IPS DF 19.7 (cell line): ENCODE measurements around the gene IL6R.
"Not testable (repeated sequence)": the region's sequence is repeated elsewhere in the genome, so short reads cannot be mapped to it uniquely, and the experiment has no call there.

Source experiments
- DNase-seq: peaks from one replicate; pipeline ENCODE4 v3.0.0-alpha.2; 2013; ENCODE audit warnings: low read depth, low spot score

Gene IL6R

DNA sequence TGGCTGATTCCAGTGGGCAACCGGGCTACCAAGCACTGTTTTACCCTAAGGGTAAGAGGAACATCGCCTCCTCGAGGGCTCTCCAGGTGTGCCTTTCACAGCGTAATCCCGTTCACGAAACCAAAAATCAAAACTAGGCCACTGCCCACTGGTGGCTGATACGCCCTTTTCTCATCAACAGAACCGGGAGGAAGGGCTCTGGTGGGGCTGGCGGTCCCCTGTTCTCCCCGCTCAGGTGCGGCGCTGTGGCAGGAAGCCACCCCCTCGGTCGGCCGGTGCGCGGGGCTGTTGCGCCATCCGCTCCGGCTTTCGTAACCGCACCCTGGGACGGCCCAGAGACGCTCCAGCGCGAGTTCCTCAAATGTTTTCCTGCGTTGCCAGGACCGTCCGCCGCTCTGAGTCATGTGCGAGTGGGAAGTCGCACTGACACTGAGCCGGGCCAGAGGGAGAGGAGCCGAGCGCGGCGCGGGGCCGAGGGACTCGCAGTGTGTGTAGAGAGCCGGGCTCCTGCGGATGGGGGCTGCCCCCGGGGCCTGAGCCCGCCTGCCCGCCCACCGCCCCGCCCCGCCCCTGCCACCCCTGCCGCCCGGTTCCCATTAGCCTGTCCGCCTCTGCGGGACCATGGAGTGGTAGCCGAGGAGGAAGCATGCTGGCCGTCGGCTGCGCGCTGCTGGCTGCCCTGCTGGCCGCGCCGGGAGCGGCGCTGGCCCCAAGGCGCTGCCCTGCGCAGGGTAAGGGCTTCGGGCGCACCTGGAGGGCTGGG is at the start of gene IL6R:
Gene IL6R (plus strand): TSS at position 360 of the 763 bp plus-strand sequence. CDS start 287 bp downstream, at position 647.
- peak; percentile 25 for DNase-seq

DNA sequence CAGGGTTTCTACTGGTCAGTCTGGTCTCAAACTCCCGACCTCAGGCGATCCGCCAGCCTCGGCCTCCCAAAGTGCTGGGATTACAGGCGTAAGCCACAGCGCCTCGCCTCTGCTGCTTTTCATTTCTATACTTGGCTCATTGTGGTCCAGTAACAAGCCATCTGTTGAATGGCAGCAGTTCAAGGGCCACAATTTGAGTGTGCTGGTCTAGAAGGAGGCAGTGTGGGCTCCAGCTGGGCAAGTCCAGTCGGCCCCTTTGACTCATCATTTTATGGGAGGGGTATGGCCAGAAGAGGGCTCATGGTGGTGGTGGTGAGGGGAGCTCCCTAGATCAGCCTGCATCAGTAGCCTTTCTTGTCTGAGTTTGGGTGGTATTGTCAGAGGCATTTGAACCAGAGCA is 46.6 kb upstream of the IL6R start:
- DNase-seq: no peak

DNA sequence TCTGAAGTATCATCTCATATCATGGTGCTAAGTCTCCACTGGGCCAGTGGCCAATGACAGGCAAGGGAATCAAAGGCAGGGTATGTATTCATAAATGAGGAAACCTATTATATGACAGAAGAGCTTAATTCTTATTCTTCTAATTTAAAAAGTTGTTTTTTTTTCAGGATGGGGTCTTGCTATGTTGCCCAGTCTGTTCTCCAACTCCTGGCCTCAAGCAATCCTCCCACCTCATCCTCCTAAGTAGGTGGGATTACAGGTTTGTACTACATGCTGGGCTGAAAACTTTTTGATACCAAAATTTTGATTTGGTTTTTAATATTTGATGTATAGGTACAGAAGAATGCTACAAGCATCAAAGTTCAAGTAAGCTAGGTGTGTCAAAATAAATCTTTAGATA is 44.9 kb upstream of the IL6R start:
- DNase-seq: no peak

DNA sequence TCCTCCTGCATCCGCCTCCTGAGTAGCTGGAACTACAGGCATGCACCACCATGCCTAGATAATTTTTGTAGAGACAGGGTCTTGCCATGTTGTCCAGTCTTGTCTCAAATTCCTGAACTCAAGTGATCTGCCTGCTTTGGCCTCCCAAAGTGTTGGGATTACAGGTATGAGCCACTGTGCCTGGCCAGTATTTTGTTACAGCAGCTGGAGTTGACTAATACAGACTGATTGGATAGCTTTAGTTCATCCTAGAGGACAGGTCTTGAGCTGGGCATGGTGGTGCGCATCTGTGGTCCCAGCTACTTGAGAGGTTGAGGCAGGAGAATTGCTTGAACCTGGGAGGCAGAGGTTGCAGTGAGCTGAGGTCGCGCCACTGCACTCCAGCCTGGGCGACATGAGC is 44.3 kb upstream of the IL6R start:
- DNase-seq: not testable (repeated sequence)

DNA sequence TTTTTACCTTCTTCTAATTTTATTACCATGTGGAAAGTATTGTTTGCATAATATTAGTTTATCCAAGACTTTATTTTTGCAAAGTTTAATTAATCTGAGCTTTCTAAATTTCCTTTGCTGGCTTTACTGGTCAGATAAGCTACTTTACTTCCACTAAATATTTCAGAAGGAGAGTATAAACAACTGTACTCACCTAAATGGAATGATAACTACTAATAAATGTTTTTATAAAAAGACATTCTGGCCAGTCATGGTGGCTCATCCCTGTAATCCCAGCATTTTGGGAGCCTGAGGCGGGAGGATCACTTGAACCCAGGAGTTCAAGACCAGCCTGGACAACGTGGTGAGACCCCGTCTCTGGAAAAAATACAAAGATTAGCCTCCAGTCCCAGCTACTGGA is 43.8 kb upstream of the IL6R start:
- no peak for DNase-seq

DNA sequence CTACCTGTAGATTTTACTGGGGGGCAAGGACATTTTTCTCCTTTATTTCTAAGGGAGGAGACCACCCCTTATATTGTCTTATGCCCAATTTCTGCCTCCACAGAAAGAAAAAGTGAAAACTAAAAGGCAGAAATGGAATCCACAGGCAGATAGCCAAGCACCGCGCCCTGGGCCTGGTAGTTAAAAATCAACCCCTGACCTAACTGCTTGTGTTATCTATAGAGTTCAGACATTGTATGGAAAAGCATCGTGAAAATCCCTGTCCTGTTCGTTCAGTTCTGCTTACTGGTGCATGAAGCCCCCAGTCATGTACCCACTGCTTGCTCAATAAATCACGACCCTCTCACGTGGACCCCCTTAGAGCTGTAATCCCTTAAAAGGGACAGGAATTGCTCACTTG is 33.7 kb upstream of the IL6R start:
- DNase-seq: no peak

DNA sequence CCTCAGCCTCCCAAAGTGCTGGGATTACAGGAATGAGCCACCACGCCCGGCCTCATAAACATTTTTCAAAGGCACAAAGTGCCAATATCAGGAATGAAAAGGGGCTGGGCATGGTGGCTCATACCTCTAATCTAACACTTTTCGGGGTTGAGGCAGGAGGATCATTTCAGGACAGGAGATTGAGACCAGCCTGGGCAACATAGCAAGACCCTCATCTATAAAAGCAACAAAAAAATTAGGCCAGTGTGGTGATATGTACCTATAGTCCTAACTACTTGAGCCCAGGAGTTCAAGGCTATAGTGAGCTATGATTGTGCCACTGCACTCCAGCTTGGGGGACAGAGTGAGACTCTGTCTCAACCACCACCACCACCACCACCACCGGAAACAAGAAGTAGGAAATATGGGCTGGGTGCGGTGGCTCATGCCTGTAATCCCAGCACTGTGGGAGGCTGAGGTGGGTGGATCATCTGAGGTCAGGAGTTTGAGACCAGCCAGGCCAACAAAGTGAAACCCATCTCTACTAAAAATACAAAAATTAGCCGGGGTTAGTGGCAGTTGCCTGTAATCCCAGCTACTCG is 31.3 kb upstream of the IL6R start:
- DNase-seq: not testable (repeated sequence)

DNA sequence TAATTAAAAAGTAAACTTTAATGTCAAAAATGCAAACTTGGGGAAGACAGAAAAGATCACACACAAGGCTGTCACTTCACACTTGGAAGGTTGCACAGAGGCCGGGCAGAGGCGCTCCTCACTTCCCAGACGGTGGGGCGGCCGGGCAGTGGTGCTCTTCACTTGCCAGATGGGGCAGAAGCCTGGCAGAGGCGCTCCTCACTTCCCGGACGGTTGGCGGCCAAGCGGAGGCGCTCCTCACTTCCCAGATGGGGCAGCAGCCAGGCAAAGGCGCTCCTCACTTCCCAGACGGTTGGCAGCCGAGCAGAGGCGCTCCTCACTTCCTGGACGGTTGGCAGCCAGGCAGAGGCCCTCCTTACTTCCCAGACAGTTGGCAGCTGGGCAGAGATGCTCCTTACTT is 25.8 kb upstream of the IL6R start:
- no peak for DNase-seq

DNA sequence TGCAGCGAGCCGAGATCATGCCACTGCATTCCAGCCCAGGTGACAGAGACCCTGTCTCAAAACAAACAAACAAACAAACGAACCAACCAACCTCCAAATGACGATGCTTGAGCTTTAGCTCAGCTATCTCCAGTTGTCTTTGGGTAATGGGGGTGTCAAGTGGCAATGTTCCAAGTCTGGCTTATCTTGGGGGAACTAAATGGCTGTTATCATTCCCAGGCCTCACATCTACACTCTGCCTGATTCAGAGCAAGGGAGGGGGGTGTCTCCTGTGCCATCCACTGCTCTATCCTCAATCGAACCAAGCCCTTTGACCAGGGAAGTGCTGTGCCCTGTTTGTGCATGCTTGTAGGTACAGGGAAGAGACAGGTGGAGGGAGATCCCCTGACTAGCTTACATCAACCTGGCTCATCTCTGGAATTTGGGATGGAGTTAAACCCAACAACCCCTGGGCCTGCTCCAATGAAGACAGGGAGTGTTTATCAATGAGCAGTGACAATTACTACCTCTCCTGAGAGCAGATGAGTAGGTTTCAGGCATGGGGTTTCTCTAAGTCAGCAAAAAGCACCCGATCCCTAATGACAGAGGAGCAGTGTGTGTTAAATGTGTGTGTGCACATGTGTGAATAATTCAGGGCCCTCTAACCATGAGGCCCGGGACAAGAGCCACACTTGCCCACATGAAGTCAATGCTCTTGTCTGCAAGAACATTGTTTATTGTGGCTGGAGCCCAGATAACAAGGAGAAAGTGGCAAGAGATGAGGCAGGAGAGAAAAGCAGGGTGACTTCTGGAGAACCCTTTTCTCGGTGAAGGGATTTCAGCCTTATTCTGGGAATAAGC is 20.3 kb upstream of the IL6R start:
- DNase-seq: no peak

DNA sequence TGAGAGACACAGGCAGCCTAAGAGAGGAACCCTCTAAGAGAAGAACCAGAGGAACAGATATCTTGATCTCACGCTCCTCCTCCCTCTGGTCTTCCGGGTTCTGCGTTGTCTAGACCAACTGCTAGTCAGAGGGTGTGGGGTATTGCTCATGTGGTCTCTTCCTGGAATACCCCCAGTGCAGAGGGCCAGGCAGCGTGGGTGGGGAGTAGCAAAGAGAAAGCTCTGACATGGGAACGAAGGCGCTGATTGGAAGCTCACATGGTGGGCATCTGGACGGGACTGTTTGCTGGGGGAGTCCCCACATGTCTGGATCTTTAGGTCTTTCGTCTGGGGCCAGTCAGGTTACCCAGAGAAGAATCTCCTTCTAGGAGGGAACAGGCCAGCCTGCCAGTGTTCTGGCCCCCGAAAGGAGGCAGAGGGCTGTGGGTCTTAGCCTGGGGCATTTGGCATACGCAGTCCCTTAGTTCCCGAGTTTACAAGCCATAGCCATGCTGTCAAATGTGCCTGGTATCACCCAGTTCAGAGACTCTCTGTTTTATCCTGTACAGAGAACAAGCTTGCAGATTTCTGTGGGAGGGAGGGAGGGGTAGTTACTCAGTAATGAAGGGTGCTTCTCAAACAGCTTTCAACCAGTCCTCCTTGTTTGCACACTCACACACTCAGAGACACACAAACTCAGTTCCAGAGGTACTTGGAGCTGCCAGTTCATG is 18.3 kb upstream of the IL6R start:
- no peak for DNase-seq

DNA sequence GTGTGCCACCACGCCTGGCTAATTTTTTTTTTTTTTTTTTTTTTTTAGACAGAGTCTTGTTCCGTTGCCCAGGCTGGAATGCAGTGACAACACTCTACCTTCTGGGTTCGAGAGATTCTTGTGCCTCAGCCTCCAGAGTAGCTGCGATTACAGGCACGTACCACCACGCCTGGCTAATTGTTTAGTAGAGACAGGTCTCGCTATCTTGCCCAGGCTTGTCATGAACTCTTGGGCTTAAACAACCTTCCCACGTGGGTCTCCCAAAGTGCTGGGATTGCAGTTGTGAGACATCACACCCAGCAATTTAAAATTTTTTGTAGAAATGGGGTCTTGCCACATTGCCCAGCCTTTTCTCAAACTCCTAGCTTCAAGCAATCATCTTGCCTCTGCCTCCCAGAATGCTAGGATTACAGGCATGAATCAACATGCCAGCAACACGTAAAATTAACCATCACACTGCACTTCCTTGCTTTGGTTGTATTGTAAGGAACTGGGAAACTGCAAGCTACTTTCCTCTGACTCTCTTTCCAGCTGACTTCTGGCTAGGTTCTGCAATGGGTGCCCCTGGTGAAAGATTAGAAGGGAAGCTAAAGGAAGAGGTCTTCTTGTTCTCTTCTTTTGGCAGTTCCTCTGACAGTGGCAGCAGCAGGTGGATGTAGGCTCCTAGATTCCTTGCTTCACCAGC is 13.9 kb upstream of the IL6R start:
- DNase-seq: no peak

DNA sequence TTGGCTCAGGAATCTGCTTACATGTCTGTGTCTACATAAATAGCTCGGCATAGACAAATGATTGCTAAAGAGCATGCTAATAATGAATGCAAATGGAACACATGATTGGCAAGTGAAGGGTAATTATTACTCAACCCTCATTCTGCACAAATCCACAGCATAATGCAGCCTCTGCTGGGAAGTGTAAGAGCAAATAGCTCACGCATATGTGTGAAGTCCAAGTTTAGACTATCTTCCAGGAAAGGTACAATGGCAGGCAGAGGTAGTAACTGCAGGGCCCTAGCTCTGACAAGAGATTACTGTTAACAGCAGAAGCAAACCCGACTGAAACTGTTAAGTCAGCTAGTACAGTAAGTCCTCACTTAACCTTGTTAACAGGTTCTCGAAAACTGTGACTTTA is 7.0 kb upstream of the IL6R start:
- no peak for DNase-seq

DNA sequence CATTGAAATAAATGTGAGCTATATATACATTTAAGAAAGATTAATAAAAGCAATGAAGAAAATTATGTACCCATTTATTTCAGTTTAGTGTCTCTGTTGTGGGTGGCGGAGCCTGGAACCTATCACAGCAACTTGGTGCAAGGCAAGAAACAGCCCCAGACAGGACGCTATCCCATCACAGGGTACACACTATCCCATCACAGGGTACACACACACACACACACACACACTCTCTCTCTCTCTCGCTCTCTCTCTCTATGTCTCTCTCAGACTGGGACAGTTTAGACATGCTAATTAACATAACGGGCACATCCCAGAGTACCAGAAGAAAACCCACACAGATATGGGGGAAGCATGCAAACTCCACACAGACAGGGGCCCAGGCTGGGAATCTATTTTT is 6.5 kb upstream of the IL6R start:
- DNase-seq: no peak

DNA sequence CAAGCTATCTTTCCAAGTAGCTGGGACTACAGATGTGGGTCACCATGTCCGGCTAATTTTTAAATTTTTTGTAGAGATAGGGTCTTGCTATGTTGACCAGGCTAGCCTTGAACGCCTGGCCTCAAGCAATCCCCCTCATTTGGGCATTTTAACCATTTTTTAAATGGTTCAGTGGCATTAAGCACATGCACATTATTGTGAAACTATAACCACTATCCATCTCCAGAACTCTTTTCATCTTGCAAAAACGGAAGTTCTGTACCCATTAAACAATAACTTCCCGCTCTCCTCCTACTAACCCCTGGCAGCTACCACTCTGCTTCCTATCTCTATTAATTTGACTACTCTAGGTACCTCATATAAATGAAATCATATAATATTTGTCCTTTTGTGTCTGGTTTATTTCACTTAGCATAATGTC is 4.8 kb upstream of the IL6R start:
- no peak for DNase-seq

DNA sequence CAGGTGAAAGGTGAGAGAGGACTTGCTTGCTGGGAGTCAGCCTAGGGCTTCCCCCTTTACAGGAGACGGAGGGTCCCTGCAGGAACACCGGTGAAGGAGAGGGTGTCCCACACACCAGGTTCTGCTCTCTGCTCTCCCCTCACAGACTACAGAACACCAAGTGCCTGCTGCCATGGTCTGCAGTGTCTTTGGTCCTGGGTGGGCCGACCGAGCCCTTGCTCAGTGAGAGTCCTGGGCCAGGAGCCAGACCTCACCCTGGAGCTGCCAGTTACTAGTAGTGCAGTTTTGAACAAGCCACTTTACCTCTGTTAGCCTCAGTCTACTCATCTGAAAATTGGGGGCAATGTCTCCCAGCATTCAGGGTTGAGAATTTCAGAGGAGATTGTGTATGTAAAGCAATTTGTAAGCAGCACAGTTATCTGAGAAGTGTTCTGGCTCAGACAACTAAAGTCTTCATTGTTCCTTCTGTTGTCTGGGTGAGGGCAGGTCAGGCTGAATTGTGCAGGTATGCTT is 2.7 kb upstream of the IL6R start:
- DNase-seq: no peak

DNA sequence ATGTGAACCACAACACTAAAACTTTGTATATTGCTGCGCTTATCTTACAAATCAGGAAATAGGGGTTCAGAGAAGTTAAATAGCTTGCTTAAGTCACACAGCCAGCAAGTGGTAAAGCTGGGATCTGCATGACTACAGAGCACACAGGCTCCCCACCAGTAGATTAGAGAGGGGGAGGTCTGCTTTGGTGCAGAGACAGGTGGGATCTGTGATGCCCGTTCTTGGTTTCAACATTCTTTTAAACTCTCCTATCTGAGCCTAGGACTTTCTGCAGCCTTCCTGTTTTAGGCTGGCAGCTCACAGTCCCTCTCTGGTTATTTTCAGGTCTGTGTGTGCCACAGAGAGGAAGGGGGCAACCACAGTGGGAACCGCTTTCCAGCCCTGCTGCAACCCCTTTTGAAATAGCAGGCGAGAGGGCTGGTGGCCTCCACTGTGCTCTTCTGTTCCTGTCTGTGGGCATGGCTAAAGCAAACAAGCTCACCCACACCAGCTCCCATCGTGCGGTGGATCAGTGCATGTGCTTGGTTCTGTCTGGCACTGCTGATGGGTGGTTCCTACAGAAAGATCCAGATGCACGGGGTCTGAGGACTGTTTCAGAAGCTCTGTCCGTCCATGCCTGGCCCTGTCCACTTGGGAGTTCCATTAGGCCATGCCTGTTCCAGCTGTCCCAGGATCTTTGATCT is 1.7 kb upstream of the IL6R start:
- DNase-seq: no peak

DNA sequence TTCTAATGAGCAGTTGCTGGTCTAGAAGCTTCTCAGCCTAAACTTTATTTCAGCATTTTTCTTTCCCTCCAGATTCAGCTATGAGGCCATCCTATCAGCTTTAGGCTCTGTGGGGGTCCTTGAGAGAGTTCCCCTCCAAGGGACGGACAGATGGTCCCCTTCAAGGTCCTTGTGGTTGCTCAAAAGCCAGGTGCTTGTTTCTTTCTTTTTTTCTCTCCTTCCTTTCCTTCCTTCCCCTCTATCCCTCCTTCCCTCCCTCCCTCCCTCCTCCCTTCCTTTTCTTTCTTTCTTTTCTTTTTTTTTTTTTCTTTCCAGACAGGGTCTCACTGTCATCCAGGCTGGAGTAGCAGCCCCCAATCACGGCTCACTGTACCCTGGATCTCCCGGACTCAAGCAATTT is 1.2 kb upstream of the IL6R start:
- DNase-seq: no peak

DNA sequence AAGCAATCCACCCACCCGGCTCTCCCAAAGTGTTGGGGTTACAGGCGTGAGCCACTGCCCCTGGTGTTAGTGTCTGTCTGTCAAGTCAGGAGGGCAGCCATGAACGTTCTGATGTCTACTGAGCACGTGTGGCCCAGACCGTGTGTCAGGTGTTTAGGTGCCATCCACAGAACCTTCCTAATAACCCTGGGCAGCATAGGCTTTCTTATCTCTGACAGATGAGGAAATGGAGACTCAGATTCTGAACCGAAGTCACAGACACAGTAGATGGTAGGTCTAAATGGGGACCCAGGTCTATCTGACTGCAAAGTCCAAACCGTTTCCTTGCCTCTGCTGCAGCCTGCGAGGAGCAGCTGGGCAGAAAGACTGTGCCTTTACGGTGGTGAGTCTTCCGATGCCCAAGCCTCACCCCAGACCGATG is 622 bp upstream of the IL6R start:
- no peak for DNase-seq

DNA sequence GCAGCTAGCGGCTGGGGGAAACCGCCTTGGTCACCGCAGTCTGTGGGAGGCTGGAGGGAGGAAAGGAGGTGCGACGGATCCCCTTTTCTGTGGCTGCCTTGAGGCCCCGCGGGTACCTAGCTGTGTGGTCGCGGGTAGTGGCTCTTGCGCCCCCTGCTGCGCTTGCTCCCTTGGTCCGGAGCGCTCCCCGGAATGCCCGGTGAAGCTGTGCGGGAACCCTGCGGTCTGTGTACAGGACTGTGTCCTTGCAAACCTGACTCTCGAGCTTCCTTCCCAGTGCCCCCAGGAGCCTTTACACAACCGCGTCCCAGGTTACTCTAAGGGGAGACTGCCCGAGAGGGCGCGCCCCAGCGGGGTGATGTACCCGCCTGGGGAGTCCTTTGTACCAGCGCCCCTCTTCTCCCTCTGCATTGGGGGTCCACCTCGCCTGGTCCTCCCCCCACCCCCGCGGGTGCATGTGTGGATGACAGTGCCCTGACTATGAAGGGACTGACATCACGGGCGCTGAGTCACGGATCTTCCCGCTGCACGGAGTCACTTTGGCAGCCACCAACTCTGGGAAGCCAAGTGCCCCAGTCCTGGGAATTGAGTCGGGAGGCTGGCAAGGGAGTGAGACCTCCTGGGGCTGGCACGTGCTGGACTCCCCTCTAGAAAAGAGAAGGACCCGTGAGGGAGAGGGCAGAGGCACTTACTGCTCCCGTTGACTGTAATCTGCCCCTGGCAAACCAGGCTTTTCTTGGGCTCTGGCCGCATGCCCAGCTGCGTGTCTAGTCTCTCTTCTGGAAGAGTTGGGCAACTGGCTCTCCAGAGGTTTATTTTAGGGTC is 816 bp downstream of the IL6R start:
- no peak for DNase-seq

DNA sequence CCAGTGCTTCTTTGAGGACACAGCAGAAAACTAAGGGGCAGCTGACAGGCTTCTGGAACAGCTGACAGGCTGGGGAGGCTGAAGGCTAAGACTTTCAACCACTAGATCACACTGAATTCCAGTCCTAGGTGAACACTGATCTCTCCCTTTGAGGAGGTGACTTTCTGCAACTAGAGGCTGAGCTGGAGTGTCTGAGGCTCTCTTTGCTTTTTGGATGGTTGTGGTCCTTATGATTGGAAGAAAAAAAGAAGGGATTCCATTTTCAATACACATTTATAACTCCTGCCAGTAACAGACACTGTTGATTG is 1.4 kb downstream of the IL6R start:
- no peak for DNase-seq
